Fibroblast of skin of back (primary cell): ENCODE results near the gene TNFRSF4.

ENCODE experiments used
- DNase-seq: peaks from one replicate; pipeline ENCODE4 v3.0.0-alpha.2; 2013

Gene TNFRSF4

DNA sequence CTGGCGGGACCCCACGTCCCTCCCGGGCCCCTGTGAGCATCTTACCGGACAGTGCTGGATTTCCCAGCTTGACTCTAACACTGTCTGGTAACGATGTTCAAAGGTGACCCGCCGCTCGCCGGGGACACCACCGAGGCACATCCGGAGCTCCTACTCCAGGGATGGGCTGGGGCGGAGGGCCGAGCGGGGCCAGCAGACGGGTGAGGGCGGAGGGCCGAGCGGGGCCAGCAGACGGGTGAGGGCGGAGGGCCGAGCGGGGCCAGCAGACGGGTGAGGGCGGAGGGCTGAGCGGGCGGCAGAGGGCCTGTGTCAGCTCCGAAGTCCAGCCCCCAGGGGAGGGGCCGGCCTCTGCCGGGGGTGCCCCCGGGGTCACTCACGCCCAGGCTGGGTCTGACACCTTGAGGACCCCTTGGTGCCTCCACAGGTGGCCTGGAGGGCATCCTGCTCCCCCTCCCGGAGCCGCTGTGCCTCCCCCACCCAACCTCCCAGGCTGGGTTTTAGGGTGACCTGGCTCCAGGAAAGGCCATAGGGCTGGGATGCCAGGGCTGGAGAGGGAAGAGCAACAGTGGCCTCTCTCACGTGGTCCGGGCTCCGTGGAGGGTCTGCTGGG, 46.0 kb downstream of the TNFRSF4 start:
- DNase-seq = no peak

DNA sequence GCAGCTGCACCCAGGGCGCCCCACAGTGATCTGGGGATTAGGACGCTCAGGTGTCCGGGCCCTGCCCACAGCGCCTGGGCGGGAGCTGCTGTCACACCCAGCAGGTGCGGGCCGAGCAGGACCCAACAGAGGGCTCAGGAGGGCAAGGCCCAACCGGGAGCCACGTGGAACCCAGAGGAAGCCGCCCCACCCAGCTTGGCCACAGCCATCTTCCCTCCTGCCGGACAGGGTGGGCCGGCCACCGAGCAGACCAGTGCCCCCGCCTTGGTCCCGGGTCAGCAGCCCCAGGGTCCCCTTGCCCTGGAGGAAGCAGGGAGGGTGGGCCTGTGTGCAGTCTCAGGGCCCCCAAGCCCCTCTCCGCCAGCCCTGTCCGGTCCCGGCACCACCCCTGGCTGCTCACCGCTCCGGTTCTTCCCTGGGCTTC, 46.5 kb downstream of the TNFRSF4 start:
- no peak for DNase-seq

DNA sequence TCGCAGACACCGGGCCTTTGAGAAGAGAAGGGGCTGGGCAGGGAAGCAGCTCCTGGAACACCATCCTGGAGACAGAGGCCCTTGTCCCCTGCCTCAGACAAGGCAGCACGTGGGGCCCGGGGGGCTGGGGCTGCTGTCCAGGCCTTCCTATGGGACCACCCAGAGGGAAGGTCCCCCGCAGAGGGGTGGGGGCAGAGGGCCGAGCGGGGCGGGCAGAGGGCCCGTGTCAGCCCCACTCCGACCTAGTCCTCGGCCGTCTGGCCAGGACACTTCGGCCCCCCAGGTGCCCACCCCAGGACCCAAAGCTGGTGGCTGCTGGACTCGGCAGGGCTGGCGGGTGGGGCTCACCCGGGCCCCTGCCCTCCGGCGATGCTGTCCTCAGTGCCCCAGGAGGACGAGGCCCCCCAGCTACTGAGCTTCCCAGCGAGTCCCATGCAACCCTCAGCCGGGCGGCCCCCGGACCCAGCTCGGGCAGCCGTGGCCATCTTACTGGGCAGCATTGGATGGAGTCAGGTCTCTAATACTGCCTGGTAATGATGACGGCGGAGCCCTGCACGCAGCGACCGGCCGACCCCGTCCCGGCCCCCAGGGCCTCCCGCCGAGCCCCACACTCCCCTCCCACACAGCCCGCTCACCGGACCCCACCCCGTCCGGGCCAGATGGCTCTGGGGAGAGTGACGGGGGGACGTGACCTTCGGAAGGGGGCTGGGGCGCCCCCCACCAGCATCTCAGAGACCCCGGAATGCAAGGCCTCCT, 47.1 kb downstream of the TNFRSF4 start:
- no peak for DNase-seq

DNA sequence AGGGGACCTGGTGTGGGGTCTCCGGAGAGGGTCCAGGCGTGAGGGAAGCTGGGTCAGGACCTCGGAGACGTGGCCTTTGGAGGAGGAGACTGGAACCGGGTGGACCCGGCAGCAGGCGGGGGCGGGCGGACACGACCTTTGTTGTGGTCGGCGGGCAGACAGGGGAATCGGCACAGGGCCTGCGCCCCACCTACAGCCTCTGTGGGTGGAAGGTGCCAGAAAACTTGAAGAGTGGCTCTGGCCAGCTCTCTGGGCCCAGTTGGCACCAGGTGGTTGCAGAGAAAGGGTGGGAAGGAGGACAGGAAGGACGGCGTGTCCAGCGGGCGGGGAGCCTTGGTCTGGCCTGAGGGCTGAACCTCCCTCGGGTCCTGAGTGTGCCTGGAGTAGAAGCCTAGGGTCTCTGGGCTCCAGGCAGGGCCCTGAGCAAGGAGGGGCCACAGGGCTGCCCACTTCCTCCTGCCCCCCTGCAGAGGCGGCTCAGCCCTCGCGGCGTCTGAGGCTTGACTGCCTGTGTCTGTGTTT, 48.0 kb downstream of the TNFRSF4 start:
- DNase-seq = no peak

DNA sequence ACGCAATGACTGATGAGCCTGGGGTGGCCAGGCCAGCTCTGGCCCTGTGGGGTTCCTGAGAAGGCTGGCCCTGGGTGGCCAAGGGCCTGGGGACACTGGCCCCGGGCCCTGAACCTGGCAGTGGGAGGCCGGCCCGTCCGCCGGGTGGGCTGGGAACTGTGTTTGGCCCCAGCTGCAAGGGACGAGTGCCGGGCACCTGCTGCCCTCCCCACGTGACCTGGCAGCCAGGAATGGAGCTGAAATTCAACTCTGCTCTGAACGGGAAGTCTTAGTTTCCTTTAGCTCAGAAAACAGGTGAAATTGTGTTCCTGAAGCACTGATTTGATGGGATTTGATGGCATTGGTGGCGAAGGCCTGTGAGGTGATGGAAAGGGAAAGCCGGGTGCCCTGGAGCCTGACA, 48.5 kb downstream of the TNFRSF4 start:
- DNase-seq = no peak

DNA sequence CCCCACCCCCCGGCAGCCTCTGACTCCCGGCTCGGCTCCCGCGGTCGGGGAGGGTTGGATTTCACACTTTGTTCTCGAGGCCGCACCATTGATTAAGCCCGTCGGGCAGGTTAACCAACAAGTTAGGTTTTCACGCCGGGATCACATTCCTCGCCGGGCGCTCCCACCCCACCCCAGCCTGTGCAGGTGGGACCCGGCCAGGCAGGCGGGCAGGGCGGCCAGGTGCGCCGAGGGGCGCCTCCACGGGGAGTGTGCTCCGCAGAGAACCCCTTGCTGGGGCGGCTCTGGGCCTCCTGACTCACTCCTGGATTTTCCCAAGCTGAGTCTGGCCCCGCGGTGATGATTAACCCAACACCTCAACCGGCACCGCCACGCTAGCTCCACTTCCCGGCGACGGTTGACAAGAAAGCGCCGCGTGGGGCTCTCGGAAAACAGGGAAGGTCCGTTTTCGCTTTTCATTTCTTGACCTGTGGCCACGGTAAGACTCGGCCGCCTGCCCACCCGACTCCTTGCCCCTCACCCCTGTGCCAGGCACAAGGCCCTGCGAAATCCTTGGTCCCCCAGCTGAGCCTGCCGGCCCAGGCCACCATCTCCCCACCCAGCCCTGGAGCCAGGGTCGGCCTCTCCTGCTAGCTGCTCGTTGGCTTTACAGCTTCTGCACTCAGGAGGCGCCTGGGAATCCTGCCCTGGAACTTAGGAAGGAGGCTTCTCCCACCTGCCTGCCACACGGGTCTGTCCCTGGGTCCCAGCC, 49.1 kb downstream of the TNFRSF4 start:
- no peak for DNase-seq

DNA sequence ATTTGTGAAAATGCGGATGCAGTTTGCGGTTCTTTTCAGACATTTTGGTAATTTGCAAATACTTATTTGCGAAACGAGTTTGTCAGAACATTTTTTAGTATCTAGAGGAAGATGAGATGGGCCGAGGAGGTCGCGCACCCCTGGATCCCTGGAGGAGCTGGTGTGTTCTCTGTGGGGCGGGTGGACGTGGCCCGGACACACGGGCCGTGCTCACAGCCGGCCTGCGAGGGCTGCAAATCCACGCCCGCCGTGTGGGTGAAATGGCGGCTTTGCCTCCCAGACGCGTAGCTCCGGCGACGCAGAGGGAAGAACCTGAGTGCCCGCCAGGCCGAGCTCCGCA, 49.6 kb downstream of the TNFRSF4 start:
- no peak for DNase-seq

DNA sequence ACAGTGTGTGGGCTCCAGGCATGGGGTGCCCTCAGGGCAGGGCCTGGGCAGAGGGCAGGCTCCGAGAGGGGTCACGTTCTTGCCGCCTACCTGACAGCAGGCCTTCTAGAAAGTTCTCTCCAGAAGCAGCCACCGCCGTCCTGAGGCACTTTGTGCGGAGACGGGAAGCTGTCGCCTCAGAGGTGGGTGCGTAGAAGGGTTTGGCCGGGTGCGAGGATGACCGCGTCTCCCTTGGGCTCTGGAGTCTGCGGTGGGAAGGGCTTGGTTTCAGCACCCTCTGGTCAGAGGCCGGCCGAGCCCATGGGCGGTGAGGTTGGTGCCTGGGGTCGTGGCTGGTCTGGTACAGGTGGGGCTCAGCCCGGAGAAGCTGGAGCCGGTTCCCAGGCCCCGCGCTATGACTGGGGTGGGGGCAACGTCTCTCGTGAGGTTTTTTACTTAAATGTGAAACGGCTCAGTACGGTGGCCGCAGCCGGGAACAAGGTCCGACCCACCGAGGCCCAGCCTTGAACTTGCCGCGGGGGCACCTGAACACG, 50.3 kb downstream of the TNFRSF4 start:
- DNase-seq = no peak

DNA sequence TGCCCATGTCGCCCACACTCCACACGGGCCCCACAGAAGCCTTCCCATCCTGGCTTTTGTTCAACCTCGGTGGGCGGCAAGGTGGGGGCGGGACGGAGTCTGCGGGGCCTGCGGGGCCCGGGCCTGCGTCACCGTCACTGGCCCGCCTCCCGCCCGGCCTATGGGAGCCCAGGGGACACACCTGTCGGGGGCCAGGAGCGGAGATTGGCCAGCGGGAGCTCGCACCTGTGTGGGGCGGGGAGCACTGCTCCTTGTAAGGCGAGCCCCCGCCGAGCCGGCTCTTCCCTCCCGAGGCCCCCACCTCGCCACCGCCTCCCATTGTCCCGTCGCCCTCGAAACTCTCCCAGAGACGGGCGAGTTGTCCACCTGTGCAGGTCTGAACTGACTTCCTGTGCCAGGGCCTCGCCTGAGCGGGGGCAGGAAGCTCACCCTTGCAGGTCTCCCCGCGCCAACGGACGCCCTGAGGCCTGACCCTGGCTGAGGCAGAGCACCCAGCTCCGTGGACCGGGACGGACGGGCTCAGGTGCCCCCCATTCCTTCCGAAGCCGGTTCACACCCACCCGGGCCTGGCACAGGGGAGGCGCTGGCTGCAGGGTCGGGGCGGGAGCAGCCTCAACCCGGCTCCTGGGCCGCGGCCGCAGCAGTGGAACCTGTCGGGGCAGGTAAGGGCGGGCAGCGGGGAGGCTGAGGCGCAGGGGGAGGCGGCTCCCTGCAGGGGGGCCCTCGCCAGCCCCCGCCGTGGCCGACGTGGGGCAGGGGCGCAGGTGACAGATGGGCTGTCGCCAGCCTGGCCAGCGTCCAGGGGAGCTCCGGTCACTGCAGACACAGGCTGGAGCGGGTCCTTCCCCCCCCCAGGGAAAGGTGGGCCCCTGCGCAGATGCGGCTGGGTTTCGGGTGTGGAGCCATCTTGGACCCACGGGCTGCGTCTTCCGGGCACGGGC, 51.1 kb downstream of the TNFRSF4 start:
- no peak for DNase-seq

DNA sequence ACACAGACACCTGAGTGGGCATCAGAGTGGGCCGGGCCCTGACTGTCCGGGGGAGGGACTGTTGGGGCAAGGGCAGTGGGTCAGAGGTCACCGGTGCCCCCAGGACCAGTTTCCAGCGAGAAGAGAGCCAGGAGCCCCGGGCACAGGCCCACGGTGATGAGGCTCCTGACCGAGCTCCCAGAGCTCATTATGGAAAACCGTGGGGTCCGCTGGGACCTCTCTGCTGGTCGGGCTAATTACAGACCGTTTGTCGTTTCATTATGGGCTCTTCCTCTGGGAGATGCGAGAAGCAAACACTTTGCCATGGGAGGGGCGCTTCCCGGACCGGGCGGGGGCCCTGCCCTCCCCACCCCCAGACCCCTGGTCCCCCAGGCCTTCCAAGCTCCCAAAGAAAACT, 52.3 kb downstream of the TNFRSF4 start:
- DNase-seq = no peak
